Transverse colon (tissue), 4 donors: Measurements from ENCODE around the gene EPM2AIP1.

Source experiments
- POLR2A ChIP-seq: fragments of 450-650 bp; IDR thresholded peaks from one replicate; pipeline ENCODE4 v1.6.1; 2016; ENCODE audit warnings: antibody characterized with exemption, mild to moderate bottlenecking, moderate library complexity
- POLR2AphosphoS5 ChIP-seq, 3 donors: sonication (generic); formaldehyde crosslinking; IDR thresholded peaks; one replicate each; pipeline ENCODE4 v1.6.1; 2016; ENCODE audit warnings: antibody characterized with exemption in 3 of 3
- TF ChIP-seq, protein P1 (sequence below), 5 experiments: fragments of 200-600 bp in 3 of 5; fragments of 450-650 bp in 2 of 5; sonication (generic) in 3 of 5; IDR thresholded peaks; 1 replicate in 2 of 5; 2 replicates in 3 of 5; pipeline ENCODE4 v1.5.1; 2016 to 2017; ENCODE audit warnings: antibody characterized with exemption in 5 of 5, inconsistent platforms in 3 of 5, mild to moderate bottlenecking in 2 of 5, moderate library complexity in 1 of 5

DNA sequence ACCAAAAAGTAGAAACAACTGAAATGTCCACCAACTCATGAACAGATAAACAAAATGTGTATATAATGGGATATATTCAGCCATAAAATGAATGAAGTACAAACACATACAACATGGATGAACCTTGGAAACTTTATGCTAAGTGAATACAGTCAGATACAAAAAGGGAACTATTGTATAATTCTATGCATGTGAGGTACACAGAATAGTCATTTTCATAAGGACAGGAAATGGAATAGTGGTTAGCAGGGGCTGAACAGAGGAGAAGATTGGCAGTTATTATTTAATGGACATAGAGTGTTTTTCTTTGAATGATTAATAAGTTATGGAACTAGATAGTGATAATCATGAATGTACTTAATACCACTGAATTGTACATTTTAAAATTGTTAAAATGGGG lies 28.1 kb downstream of the EPM2AIP1 start:
- TF ChIP-seq POLR2A = no peak
- TF ChIP-seq, protein P1, sequence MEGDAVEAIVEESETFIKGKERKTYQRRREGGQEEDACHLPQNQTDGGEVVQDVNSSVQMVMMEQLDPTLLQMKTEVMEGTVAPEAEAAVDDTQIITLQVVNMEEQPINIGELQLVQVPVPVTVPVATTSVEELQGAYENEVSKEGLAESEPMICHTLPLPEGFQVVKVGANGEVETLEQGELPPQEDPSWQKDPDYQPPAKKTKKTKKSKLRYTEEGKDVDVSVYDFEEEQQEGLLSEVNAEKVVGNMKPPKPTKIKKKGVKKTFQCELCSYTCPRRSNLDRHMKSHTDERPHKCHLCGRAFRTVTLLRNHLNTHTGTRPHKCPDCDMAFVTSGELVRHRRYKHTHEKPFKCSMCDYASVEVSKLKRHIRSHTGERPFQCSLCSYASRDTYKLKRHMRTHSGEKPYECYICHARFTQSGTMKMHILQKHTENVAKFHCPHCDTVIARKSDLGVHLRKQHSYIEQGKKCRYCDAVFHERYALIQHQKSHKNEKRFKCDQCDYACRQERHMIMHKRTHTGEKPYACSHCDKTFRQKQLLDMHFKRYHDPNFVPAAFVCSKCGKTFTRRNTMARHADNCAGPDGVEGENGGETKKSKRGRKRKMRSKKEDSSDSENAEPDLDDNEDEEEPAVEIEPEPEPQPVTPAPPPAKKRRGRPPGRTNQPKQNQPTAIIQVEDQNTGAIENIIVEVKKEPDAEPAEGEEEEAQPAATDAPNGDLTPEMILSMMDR (IDR thresholded peaks at IDR 0.05) = no peak
- TF ChIP-seq POLR2AphosphoS5 (IDR thresholded peaks at IDR 0.05) = no peak
